Measurements from ENCODE around the gene ADAMTS16.

ADAMTS16 gene

DNA sequence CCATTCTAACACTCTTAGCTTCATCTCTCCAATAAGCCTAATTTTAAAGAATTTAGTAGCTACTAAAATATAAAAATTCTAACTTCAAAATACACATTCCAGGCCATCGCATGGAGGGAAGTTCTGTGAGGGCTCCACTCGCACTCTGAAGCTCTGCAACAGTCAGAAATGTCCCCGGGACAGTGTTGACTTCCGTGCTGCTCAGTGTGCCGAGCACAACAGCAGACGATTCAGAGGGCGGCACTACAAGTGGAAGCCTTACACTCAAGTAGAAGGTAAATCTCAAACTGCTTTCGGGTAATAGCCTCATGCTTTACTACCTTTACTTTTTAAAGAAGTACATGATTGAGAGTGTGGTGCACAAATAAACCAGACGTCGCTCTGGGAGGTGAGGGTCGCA is 94.8 kb downstream of the ADAMTS16 start:
- no peak for TF ChIP-seq JUND (IDR thresholded peaks at IDR 0.05; ENCODE audit: low read depth)
- DNase-seq (ENCODE audit: low read depth in 1 of 2, low spot score in 1 of 2): no peak
- in situ Hi-C loops (cut with HindIII; ENCODE audit: low pct_unique_long_range_greater_than_20kb, low sequenced_read_pairs): no loop called here

DNA sequence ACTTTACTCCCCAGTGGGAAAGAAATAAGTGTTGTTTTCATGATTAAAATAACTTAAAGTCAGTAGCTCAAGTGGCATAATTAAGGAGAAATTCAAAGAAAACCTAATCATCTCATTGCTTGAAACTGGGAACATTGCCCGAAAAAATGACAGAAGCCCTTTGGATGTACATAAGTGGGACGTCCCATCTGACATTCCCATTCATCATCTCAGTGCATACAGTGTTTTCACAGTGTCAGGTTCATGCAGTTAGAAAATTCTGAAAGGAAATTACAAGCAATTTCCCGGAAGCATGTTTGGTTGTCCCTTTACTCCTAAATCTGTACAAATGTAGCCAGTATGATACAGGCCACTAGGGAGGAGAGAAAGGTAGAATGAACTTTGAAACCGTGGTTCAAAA is 95.6 kb downstream of the ADAMTS16 start:
- TF ChIP-seq JUND (IDR thresholded peaks at IDR 0.05; ENCODE audit: low read depth): no peak
- DNase-seq (ENCODE audit: low read depth in 1 of 2, low spot score in 1 of 2): no peak
- in situ Hi-C loops (cut with HindIII; ENCODE audit: low pct_unique_long_range_greater_than_20kb, low sequenced_read_pairs): no loop called here

DNA sequence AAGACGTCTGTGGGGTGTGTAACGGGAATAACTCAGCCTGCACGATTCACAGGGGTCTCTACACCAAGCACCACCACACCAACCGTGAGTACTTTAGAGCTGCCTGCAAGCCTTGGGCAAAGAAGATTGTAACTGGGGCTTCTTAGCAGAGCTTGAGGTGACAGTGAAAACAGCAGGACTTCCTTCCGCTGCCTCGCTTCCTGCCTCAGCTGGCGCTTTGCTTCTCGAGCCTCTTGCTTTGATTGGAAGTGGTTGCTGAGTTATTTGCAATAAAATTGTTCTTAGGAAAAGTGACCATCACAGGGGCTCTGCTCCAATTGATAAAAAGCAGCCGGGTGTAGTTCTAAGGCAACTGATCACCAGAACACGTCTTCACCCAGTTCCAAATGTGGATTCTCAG is 99.1 kb downstream of the ADAMTS16 start:
- DNase-seq (ENCODE audit: low read depth in 1 of 2, low spot score in 1 of 2): no peak
- TF ChIP-seq JUND (IDR thresholded peaks at IDR 0.05; ENCODE audit: low read depth): no peak
- in situ Hi-C loops (cut with HindIII; ENCODE audit: low pct_unique_long_range_greater_than_20kb, low sequenced_read_pairs): no loop called here

DNA sequence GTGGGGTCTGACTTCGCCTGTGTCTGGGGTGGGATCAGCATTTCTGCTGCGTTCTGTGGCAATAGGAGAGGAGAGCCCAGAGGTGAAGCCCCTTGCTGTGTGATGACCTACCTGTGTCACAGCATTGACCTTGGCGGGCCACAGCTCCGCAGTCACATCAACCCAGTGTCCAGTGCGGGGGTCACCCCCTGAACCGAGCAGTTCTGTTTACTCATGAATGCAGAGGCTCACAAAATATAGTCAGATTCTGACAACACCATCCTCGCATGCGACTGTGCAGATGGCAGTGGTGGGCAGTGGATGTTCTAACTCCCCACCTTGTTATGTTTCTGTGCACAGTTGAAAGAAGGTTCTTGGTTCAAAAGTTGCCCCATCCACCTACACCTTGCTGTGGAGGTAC is 100.1 kb downstream of the ADAMTS16 start:
- no peak for DNase-seq (ENCODE audit: low read depth in 1 of 2, low spot score in 1 of 2)
- in situ Hi-C loops (cut with HindIII; ENCODE audit: low pct_unique_long_range_greater_than_20kb, low sequenced_read_pairs): no loop called here
- TF ChIP-seq JUND (IDR thresholded peaks at IDR 0.05; ENCODE audit: low read depth): no peak

DNA sequence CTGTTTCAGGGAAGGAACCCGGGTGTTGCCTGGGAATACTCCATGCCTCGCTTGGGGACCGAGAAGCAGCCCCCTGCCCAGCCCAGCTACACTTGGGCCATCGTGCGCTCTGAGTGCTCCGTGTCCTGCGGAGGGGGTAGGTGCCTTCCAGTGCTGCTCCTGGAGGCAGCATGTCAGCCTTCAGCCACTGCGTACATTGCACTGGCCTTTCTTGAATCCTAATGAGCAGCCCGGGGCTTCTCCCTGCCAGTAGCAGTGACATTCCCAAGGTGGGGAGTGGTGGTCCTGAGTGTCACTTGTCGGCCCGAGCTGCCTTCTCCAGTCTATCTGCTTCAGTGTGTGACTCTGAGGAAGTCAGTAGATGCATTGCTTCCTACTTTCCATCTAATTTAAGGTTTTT is 101.9 kb downstream of the ADAMTS16 start:
- no peak for DNase-seq (ENCODE audit: low read depth in 1 of 2, low spot score in 1 of 2)
- TF ChIP-seq JUND (IDR thresholded peaks at IDR 0.05; ENCODE audit: low read depth): no peak
- in situ Hi-C loops (cut with HindIII; ENCODE audit: low pct_unique_long_range_greater_than_20kb, low sequenced_read_pairs): no loop called here

DNA sequence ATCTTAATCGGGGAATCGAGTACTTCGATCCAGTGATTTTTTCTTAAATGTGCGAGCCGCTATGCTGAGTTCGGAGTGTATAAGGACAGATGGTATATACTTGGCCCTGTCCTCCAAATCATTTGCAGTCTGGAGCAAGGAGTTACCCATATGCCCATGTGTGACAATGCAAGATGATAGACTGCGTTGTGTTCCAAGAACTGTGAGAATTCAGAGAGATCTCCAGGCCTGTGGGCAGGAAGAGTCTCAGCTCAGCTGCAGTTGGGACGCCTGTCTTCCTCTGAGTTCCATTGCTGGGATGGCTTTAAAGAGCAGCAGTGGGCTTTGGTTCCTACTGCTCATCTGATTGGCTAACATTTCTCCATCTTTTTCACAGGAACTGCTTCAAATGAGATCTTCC is 106.6 kb downstream of the ADAMTS16 start:
- TF ChIP-seq JUND (IDR thresholded peaks at IDR 0.05; ENCODE audit: low read depth): no peak
- DNase-seq (ENCODE audit: low read depth in 1 of 2, low spot score in 1 of 2): no peak
- in situ Hi-C loops (cut with HindIII; ENCODE audit: low pct_unique_long_range_greater_than_20kb, low sequenced_read_pairs): no loop called here

DNA sequence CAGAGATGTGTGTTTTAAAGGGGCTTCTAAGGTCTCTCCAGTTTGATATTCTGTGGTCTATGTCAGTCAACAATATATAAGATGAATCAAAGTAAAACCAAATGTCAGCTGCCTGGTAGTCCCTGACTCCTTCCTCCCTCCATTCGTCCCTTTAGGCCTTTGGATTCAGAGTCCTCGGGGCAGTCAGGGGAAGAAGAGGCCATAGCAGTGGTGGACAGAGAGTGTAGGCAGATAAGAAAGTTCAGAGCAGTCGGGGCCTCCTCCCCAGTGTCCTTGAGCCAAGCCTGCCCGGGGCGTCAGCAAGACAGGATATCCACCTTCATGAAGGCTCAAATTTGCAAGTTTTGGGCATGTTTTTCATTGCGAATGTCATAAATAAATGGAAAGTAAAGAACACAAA is 110.6 kb downstream of the ADAMTS16 start:
- DNase-seq (ENCODE audit: low read depth in 1 of 2, low spot score in 1 of 2): no peak
- in situ Hi-C loops (cut with HindIII; ENCODE audit: low pct_unique_long_range_greater_than_20kb, low sequenced_read_pairs): no loop called here
- TF ChIP-seq JUND (IDR thresholded peaks at IDR 0.05; ENCODE audit: low read depth): no peak

DNA sequence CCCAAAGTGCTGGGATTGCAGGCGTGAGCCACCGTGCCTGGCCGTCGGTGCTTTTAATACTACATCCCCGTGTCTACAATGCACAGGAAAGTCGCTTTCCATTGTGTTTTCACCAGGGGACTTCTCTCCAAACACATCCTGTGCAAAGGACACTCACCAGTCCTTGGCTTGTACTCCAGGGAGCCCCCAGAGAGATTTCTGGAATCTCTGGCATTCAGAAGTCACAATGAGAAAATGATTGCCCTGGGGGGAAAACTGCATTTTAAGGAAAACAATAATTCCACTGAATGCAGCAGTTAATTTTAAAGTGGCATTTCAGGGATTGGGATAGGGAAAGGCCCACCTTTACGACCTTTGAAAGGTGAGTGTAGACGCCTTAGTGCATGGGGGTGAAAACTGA is 112.0 kb downstream of the ADAMTS16 start:
- no peak for TF ChIP-seq JUND (IDR thresholded peaks at IDR 0.05; ENCODE audit: low read depth)
- in situ Hi-C loops (cut with HindIII; ENCODE audit: low pct_unique_long_range_greater_than_20kb, low sequenced_read_pairs): no loop called here
- no peak for DNase-seq (ENCODE audit: low read depth in 1 of 2, low spot score in 1 of 2)

DNA sequence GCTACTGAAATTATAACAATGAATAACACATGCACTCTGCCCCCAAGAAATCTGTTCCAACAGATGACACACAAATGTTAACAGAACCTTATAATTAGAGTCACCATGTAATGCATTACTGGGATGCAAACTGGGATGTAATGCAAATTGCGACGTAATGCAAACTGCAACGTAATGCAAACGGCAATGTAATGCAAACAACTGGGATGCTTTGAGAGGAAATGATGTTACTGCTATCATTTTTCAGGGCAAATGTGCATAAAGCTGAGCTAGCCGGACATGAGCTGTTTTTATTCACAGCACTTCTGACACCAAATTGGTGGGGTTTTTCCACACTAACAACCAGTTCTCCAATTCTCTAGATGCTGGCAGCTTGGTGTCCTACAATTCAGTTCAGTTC is 117.2 kb downstream of the ADAMTS16 start:
- in situ Hi-C loops (cut with HindIII; ENCODE audit: low pct_unique_long_range_greater_than_20kb, low sequenced_read_pairs): no loop called here
- no peak for DNase-seq (ENCODE audit: low read depth in 1 of 2, low spot score in 1 of 2)
- TF ChIP-seq JUND (IDR thresholded peaks at IDR 0.05; ENCODE audit: low read depth): no peak

DNA sequence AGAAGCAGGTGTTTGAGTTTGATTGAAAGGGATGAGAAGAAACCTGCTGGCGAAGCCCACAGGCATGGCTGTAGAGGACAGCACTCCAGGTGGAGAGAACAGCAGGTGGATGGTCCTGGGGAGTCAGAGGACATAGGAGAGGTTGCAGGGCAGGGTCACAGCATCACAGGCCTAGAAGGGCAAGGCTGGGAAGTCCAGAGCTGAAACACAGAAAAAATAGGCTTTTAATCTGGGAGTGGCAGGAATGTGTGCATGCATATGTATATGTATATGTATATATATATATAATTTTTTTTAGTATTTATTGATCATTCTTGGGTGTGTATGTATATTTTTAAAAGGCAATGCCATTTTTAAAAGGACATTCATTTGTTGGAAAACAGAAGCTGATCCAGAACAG is 118.4 kb downstream of the ADAMTS16 start:
- in situ Hi-C loops (cut with HindIII; ENCODE audit: low pct_unique_long_range_greater_than_20kb, low sequenced_read_pairs): no loop called here
- TF ChIP-seq JUND (IDR thresholded peaks at IDR 0.05; ENCODE audit: low read depth): no peak
- no peak for DNase-seq (ENCODE audit: low read depth in 1 of 2, low spot score in 1 of 2)

DNA sequence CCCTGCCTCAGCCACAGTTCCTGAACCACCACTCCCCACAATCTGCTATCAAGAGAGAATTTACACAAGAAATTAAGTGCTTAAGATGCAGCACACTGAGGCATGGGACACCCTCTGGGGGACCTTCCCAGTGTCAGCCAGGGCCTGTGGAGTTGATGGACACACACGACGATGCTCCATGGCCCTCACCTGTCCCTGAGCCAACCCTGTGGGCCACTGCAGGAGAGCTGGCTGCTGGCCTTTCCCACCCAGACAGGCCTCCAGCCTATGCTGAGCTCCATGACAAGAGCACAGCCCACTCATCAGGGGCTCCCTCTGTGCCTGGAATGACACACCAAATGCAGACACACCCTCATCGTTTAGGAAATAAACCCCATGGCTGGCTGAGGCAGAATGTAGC is 124.6 kb downstream of the ADAMTS16 start:
- no peak for TF ChIP-seq JUND (IDR thresholded peaks at IDR 0.05; ENCODE audit: low read depth)
- in situ Hi-C loops (cut with HindIII; ENCODE audit: low pct_unique_long_range_greater_than_20kb, low sequenced_read_pairs): no loop called here
- no peak for DNase-seq (ENCODE audit: low read depth in 1 of 2, low spot score in 1 of 2)

DNA sequence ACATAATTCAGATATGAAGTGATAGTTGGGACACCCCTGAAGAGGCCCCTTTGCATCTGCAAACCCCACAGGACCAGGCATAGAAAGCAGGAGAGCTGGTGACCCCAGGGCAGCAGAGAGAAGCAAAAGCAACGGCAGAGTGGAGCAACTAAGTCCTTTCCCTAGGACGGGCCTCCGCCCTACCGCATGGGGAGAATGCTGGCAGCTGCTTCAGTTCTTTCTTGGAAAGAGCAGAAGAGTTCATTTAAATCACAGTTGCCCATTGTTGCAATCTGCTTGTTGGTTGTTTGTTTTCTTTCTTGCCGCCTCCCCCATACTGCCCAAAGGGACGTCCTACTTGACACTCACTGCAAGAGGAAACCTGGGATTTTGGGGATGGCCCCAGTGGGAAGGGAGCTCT is 126.2 kb downstream of the ADAMTS16 start:
- in situ Hi-C loops (cut with HindIII; ENCODE audit: low pct_unique_long_range_greater_than_20kb, low sequenced_read_pairs): no loop called here
- DNase-seq (ENCODE audit: low read depth in 1 of 2, low spot score in 1 of 2): no peak
- no peak for TF ChIP-seq JUND (IDR thresholded peaks at IDR 0.05; ENCODE audit: low read depth)

DNA sequence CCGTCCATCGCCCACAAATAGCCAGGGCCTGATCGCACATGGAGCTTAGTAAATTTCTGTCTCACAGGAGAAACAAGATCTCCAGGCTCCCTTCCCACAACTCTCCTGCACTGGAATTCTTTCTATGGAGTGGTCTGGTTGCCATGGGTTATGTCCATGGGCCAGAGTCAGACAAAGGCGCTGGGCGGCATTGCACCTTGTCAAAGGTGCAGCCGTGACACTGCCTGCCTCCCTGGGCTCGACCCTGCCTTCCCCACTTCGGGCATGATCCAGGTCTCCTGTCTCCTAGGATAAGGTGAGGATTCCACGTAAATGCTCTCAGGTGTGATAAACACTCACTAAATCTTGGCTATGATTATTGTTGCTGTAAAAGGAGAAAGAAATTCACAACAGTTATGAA is 130.0 kb downstream of the ADAMTS16 start:
- no peak for DNase-seq (ENCODE audit: low read depth in 1 of 2, low spot score in 1 of 2)
- no peak for TF ChIP-seq JUND (IDR thresholded peaks at IDR 0.05; ENCODE audit: low read depth)
- in situ Hi-C loops (cut with HindIII; ENCODE audit: low pct_unique_long_range_greater_than_20kb, low sequenced_read_pairs): no loop called here

DNA sequence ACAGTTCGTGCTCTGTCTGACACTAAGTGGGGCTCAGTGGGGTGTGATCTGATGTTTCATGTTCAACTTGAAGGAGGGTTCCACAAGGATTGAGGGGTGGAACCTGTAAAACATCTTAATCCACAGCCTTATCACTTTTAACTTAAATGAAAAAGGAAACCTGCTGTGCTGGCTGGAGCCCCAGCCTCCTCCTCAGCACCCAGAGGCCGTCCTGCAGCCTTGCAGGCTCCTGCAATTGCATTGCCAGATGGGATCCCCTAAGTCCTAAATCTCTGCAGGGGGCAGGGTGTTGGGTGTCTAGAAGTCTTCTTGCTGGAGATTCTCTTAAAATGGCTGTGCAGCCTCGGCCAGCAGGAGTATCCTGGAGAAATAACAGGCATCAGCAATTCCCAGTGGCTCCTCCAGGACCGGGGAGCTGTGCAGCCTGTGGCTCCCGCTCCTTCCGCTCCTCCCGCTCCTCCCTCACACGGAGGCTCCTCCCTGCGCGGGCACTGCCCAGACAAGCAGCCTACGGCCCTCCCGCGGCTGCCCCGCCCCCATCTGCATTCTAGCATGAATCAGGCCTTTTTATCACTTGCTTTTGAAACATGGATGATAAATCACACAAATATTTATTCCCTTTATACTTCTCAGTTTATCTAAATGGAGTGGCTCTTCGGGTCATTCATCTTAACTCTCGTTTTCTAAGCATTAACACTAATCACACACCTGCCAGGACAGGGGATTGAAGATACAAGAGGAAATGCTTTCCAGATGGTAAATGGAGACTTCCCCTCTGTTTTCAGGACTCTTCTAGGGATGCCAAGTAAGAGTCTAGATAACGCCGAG is 131.0 kb downstream of the ADAMTS16 start:
- peak in 1 of 2 experiments; percentile 48 for DNase-seq (ENCODE audit: low read depth in 1 of 2, low spot score in 1 of 2)
- TF ChIP-seq JUND (IDR thresholded peaks at IDR 0.05; ENCODE audit: low read depth): no peak
- in situ Hi-C loops (cut with HindIII; ENCODE audit: low pct_unique_long_range_greater_than_20kb, low sequenced_read_pairs): no loop called here

All from T47D (cell line).